ENCODE data around the gene GJD3.

GJD3 gene

DNA sequence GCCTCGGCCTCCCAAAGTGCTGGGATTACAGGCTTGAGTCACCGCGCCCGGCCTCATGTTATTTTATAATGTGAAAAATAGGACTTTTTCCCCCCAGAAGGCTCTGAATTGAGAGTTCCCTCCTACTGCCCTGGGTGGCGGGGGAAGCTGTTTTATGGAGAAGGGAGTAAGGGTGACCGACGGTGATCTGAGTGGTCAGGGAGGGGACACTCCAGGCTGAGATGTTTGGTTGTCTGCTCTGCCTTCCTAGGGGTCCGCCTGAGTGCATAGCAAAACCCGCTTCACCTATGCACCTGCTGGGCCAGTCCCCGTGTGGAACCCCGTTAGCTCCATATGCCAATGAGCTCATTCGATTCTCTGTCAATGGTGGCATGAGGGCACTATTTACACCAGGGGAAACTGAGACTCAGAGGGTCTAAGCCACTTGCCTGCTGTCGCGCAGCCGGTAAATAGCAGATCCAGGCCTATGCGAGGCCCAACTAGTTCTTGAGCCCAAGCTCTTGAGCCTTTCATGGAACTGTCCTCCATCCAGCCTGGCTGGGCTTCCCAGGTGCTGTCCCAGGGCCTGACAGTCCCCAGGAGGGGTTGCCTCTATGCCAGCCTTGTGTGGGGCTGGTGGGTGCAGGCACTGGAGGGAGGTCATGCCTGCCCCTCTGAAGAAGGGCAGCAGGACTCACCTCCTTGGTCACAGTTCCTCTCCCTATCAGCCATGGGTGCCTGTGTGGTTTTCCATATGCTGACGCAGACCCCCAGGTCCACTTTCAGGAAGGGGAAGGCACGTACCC lies 1.7 kb upstream of the GJD3 start:
- H3K4me3 ChIP-seq (ENCODE audit: low read depth, low read length) = no peak overlapping the region
- TF ChIP-seq, protein P1, sequence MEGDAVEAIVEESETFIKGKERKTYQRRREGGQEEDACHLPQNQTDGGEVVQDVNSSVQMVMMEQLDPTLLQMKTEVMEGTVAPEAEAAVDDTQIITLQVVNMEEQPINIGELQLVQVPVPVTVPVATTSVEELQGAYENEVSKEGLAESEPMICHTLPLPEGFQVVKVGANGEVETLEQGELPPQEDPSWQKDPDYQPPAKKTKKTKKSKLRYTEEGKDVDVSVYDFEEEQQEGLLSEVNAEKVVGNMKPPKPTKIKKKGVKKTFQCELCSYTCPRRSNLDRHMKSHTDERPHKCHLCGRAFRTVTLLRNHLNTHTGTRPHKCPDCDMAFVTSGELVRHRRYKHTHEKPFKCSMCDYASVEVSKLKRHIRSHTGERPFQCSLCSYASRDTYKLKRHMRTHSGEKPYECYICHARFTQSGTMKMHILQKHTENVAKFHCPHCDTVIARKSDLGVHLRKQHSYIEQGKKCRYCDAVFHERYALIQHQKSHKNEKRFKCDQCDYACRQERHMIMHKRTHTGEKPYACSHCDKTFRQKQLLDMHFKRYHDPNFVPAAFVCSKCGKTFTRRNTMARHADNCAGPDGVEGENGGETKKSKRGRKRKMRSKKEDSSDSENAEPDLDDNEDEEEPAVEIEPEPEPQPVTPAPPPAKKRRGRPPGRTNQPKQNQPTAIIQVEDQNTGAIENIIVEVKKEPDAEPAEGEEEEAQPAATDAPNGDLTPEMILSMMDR (conservative IDR thresholded peaks at IDR 0.05; ENCODE audit: low read depth, low read length) = no peak
- DNase-seq (ENCODE audit: low read depth) = no peak

DNA sequence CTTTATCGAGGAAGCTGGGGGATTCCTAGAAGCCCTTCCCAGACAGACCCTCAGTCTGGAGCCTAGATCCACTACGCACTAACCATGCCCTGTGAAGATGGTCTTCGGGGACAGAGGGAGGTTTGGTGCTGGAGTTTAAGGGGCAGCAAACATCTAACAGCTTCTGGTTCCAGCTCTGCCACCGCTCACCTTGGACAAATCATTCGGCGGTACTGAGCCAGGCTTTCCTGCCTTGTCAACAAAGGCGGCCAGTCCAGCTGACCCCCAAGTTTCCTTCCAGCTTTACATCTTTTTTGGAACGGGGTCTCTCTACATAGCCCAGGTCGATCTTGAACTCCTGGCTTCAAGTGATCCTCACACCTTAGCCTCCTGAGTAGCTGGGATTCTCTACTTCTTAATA lies 369 bp upstream of the GJD3 start:
- no peak for DNase-seq (ENCODE audit: low read depth)
- TF ChIP-seq, protein P1 (conservative IDR thresholded peaks at IDR 0.05; ENCODE audit: low read depth, low read length) = no peak
- no peak overlapping the region for H3K4me3 ChIP-seq (ENCODE audit: low read depth, low read length)

DNA sequence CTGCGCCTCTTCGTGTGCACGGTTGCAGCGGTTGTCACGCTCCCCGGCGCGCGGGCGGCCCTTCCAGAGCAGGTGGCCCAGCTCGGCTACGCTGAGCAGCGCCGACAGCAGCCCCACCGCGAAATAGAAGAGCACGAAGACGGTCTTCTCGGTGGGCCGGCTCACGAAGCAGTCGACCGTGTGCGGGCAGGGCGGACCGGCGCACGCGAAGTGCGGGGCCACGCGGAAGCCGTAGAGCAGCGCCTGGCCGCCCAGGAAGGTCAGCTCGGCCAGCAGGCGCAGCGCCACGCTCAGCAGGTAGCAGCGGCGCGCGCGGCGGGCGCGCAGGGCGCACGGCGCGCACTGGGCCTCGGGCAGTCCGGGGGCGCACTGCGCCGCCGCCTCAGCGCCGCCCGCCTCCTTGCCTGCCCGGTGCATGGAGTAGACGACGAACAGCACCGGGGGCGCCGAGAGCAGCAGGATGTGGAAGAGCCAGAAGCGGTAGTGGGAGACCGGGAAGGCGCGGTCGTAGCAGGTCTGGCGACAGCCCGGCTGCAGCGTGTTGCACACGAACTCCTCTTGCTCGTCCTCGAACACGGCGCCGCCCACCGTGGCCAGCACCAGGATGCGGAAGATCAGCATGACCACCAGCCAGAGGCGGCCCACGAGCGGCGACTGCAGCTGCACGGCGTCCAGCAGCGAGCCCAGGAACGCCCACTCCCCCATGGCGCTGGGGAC lies 1.3 kb downstream of the GJD3 start:
- peak; percentile 56 for DNase-seq (ENCODE audit: low read depth)
- TF ChIP-seq, protein P1 (conservative IDR thresholded peaks at IDR 0.05; ENCODE audit: low read depth, low read length) = no peak
- H3K4me3 ChIP-seq (ENCODE audit: low read depth, low read length) = peak overlapping the region; percentile 65

GRCh38 chr17:40362696-40363110 lies 1.8 kb downstream of the GJD3 start:
- DNase-seq (ENCODE audit: low read depth) = peak; percentile 74
- TF ChIP-seq, protein P1 (conservative IDR thresholded peaks at IDR 0.05; ENCODE audit: low read depth, low read length) = peak; percentile 70
- H3K4me3 ChIP-seq (ENCODE audit: low read depth, low read length) = peak overlapping the region; percentile 65

DNA sequence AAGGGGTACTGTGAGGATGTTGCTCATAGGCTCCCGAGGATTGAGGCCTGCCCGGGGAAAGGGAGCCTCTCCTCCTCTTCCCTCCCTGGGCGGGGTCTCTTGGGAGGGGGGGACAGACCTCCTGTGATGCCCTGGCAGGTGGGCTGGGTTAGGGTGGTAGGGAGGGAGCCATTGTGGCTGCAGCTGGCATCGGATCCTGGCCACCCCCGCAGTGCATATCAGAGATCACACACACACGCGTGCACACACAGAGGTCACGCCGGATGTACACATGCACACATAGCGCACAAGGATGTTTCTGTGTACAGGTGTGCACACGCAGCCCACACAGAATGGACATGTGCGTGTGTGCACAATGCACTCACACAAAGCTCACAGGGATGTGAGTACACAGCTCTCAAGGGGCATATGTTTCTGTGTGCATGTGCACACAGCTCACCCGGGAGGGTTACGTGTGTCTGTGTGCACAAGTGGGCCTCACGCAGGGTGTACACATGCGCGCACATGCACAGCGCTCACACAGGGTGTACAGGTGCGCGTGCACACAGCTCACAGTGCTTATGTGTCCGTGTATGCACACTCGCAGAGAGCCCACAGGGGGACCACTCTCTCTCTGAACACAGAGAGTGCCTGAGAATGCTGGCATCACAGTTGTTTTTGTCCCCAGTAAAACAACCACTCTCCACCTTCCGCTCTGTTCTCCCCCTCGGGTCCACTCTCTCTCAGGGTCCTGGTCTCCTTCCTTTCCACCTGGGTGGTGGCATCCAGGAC lies 2.4 kb downstream of the GJD3 start:
- no peak for DNase-seq (ENCODE audit: low read depth)
- TF ChIP-seq, protein P1 (conservative IDR thresholded peaks at IDR 0.05; ENCODE audit: low read depth, low read length) = no peak
- peak overlapping the region; percentile 65 for H3K4me3 ChIP-seq (ENCODE audit: low read depth, low read length)

DNA sequence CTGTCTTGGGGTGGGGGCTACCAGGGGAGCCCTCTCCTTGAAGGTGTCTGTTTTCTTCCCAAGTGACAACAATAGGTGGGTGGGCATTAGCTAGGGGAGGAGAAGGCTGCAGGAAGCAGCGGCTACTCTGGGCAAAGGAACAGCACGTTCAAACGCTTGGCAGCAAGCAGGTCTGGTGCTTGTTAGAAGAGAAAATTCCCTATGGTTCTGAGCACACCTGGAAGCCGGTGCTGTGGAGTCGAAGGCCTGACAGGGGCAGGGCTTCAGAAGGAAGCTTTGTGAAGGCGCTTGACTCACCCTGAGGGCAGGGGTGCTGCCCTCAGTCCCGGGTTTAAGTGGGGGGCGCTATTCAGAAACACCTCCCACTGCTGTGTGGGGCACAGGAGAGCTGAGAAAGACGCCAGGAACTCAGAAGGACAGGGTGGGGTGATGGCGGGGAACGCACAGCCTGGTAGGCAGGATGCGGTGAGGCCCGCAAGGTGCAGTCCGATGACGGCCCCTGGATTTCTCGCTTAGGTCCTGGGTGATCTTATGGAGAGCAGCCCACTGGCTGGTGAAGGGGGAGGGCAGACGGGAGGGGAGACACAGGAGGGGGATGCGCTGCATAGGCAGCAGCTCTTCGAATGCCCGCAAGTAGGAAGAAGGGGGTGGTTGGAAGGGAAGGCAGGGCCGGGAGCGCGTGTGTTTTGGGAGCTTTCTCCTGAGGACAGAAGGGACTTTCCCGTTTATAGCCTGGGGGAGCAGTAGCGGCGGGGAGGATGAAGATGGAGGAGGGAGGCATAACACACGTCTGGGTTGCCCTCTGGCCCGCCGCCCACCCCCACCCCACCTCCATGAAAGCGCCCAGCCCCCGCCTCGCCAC lies 3.2 kb downstream of the GJD3 start:
- no peak overlapping the region for H3K4me3 ChIP-seq (ENCODE audit: low read depth, low read length)
- DNase-seq (ENCODE audit: low read depth) = no peak
- TF ChIP-seq, protein P1 (conservative IDR thresholded peaks at IDR 0.05; ENCODE audit: low read depth, low read length) = no peak
